Activated T-helper 1 cell treated with Interleukin-2 at 50 U/mL for 16 hours (primary cell): ENCODE measurements around the gene TENT5C.

ENCODE experiments used
- DNase-seq: peaks from one replicate; pipeline ENCODE4 v3.0.0-alpha.2; 2020; ENCODE audit warnings: low read depth

TENT5C gene

GRCh38 chr1:117592155-117592554, 13.7 kb upstream of the TENT5C start:
- DNase-seq: no peak

GRCh38 chr1:117594261-117594990, 11.4 kb upstream of the TENT5C start:
- DNase-seq: no peak

GRCh38 chr1:117596023-117596720, 9.7 kb upstream of the TENT5C start:
- no peak for DNase-seq

- no peak for DNase-seq
Measured at GRCh38 chr1:117598489-117598888, 7.4 kb upstream of the TENT5C start.

GRCh38 chr1:117599286-117600221, 6.3 kb upstream of the TENT5C start:
- DNase-seq: no peak

GRCh38 chr1:117600325-117600943, 5.4 kb upstream of the TENT5C start:
- no peak for DNase-seq

GRCh38 chr1:117600966-117601365, 4.9 kb upstream of the TENT5C start:
- DNase-seq: no peak

- no peak for DNase-seq
Measured at GRCh38 chr1:117602862-117603261, 3.0 kb upstream of the TENT5C start.

- DNase-seq: no peak
Measured at GRCh38 chr1:117605164-117605773, 579 bp upstream of the TENT5C start.

GRCh38 chr1:117606649-117607430, 992 bp downstream of the TENT5C start:
- peak; percentile 39 for DNase-seq

- peak; percentile 23 for DNase-seq
Measured at GRCh38 chr1:117607471-117607870, 1.6 kb downstream of the TENT5C start.

- no peak for DNase-seq
Measured at GRCh38 chr1:117608115-117608615, 2.3 kb downstream of the TENT5C start.

- DNase-seq: no peak
Measured at GRCh38 chr1:117608758-117609157, 2.9 kb downstream of the TENT5C start.

GRCh38 chr1:117609471-117609911, 3.6 kb downstream of the TENT5C start:
- no peak for DNase-seq

GRCh38 chr1:117610036-117610435, 4.2 kb downstream of the TENT5C start:
- DNase-seq: no peak

GRCh38 chr1:117611121-117611601, 5.3 kb downstream of the TENT5C start:
- DNase-seq: no peak

- DNase-seq: no peak
Measured at GRCh38 chr1:117611894-117612483, 6.1 kb downstream of the TENT5C start.

- DNase-seq: no peak
Measured at GRCh38 chr1:117612517-117613248, 6.8 kb downstream of the TENT5C start.

- no peak for DNase-seq
Measured at GRCh38 chr1:117613249-117613968, 7.6 kb downstream of the TENT5C start.
